GM21447 (cell line): ENCODE data around the gene GUCA1A.
"Not testable (repeated sequence)": the region's sequence is repeated elsewhere in the genome, so short reads cannot be mapped to it uniquely, and the experiment has no call there.

Experiments
- ATAC-seq: cut with Tn5 transposase; IDR thresholded peaks from one replicate; pipeline ENCODE4 v1.9.1; 2021; ENCODE audit not compliant: unreplicated experiment

Gene GUCA1A

DNA sequence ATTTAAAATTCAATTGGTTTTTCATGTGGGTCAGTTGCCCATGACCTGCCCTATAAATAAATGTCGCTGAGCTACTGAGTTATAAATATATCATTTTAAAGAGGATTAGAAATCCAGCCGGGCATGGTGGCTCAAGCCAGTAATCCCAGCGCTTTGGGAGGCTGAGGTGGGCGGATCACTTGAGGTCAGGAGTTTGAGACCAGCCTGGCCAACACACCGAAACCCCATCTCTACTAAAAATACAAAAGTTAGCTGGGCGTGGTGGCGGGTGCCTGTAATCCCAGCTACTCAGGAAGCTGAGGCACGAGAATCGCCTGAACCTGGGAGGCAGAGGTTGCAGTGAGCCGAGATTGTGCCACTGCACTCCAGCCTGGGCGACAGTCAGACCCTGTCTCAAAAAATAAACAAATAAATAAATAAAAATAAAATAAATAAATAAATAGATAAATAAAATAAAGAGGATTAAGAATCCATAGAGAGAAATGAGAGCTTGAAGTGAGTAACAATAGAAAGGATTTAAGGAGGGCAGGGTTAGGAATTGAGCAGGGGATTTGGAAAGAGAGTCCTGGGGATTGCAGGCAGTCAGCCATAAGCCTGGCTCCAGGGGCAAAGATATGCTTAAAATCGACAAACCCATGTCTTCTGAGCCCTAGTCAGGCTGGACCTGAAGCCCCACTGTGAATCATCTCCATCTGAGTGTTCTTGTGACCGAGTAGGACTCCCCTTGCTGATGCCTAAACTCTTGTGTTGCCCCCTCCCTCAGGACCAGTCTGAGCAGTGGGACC is 29.2 kb downstream of the GUCA1A start:
- not testable (repeated sequence) for ATAC-seq

GRCh38 chr6:42203183-42203582 is 30.0 kb downstream of the GUCA1A start:
- no peak for ATAC-seq

DNA sequence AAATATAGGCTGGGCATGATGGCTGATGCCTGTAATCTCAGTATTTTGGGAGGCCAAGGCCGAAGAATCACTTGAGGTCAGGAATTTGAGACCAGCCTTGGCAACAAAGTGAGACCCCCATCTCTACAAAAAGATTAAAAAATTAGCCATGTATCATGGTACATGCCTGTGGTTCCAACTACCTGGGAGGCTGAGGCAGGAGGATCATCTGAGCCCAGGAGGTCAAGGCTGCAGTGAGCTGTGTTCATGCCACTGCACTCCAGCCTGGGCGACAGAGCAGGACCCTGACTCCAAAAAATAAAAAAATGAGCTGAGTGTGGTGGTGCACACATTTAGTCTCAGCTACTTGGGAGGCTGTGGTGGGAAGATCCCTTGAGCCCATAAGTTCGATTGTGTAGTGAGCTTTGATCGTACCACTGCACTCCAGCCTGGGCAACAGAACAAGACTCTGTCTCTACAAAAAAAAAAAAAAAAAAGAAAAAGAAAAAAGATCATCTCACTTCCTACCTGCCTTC is 31.7 kb downstream of the GUCA1A start:
- ATAC-seq = no peak

- not testable (repeated sequence) for ATAC-seq
These were observed 34.4 kb downstream of the GUCA1A start for GRCh38 chr6:42207559-42207958.

DNA sequence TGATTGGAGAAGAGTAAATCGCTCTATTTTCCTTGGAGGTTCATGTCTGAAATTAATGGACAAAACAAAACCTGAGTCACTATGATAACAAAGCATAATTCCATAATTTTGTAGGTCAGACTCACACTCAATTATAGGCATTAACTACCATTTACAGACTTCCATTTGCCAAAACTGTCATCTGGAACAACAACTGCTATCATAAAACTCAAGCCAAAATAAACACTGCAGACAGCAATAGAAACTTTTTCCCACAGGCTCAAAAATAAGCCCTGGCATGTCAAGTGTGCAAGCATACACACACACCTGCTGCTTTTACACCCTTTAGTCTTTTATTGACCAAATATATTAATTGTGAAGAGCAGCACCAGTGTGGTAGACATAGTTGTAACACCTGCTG is 37.4 kb downstream of the GUCA1A start:
- no peak for ATAC-seq

DNA sequence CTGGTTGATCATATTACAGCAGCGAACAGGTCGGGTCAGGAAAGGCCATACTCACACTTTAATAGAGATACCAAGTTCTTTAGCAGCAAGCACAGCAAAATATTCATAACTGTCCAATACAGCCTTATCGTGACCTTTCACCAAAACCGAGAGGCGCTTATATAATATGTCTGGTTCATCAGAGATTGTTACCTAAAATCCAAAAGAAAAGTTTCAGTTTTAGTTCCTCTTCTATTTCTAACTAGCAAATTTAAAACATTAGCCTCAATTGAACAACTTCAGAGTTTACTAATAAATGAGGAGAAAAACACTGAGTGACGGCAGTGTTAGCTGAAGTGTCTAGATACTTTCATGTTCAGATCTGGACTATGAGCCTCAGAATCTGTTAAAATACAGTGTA is 38.6 kb downstream of the GUCA1A start:
- ATAC-seq = no peak

- ATAC-seq = no peak
These were observed 39.3 kb downstream of the GUCA1A start for GRCh38 chr6:42212442-42212841.

- not testable (repeated sequence) for ATAC-seq
These were observed 43.3 kb downstream of the GUCA1A start for GRCh38 chr6:42216495-42216894.

DNA sequence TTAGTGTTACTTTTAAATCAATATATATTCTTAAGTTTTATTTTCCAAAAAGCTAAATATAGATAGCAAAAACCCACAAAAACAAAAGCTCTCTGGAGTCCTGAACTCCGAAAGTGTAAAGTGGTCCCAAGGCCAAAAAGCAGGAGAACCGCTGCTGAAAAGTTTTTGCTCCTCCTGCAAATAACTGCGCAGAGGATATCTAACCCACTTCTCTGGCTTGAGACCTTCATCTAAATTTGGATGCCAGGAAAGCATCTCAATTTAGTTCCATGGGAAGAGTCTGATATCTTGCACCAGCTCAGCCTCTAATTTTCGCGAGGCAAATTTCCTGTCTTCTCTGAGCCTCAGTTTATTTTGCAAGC is 44.0 kb downstream of the GUCA1A start:
- ATAC-seq = no peak

DNA sequence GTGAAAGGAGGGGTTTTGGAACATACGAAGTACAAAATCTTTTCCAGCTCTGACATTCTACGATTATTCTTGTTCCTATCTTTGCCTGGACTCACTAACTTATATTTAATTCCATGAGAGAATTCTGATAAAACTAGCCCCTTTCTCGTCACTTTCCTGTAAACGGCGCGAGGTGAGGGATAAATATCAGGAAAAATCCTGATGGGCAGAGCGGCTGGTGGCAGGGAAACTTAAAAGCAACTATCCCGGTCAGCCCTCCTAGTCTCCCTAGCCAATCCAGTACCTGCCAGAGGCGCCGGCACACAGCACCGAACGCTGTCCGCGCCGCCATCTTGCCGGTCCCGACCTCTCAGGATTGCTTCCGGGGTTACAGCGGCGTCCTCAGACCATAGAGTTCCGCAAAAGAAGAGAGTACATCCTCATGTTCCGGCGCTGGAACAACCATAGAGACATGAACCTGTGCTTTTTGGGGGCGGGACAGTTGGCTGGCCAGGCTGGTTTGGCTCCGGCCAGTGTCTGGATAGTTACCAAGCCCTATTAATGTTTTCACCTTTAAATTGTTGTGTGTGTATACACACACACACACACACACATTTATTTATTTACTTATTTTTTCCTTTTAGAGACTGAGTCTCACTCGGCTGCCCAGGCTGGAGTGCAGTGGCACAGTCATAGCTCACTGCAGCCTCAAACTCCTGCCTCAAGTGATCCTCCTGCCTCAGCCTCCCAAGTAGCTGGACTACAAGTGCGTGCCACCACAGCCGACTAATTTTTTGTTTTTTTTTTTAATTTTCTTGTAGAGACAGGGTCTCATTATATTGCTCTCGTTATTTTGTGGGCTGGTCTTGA is 44.6 kb downstream of the GUCA1A start, which contains the start of gene MRPS10:
Gene MRPS10 (minus strand): TSS at position 343 of the 849 bp plus-strand sequence. CDS start 12 bp downstream, at position 331.
- peak; percentile 94 for ATAC-seq

GRCh38 chr6:42220807-42221206 is 47.6 kb downstream of the GUCA1A start:
- no peak for ATAC-seq

DNA sequence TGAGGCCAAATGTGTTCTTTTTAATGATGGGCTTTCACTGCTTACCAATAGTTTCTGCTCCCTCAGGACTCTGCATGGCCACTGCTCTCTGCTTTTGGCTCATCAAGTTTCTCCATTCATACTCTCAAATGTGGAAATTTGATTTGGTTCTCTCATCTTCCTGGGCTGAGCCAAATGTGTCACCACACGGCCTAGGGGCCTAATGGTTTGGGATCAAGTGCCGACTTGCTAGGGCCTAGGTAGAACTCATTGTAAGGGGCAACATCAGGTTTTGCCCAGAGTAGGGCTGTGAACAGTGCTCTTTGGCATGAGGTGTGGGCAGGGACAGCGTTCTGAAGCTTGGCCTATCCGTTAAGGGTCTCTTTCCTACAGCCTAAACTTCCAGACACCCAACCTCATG is 48.4 kb downstream of the GUCA1A start:
- no peak for ATAC-seq

DNA sequence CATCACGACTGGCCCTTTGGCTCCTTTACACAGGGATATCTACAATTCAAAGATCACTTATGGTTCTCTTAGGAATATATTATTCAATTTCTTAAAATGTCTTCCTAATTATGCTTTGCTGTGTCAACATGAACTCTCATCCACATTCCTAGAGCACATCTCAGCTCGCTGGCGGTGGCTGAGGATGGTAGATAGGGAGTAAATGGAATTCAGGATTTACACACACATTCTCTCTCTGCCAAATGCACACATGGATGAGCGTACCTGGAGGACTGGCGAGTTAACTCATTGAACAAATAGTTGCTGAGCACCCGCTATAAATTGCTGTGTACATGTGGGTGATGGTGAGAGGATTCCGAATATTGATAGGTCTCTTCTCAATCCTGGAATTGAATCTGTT is 49.3 kb downstream of the GUCA1A start:
- no peak for ATAC-seq

DNA sequence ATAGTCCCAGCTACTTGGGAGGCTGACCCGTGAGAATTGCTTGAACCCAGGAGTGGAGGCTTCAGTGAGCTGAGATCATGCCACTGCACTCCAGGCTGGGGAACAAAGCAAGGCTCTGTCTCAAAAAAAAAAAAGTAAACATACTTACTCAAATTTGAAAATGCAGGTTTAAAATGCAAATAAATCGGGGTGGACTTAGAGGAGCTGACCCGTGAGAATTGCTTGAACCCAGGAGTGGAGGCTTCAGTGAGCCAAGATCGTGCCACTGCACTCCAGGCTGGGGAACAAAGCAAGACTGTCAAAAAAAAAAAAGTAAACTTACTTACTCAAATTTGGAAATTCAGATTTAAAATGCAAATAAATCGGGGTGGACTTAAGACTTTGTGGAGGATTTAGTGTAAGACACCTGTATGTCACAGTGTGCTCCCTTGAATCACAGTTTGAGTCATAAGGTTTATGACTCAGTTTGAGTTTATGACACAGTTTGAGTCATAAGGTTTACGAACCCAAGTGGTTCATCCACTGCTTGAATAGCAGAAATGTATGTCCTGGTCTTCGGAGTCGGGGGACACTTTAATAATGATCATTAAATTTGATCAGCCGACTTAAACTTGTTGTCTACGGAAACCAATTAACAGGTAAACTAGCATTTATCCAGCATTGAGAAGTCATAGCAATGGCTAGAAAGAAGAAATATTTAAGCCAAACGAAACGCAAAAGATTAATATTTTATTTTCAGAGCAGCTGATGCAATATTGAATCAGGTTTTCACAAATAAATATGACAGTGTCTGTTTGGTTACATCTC is 51.3 kb downstream of the GUCA1A start:
- peak; percentile 87 for ATAC-seq

- no peak for ATAC-seq
These were observed 51.8 kb downstream of the GUCA1A start for GRCh38 chr6:42225029-42225339.

GRCh38 chr6:42225419-42225818 is 52.3 kb downstream of the GUCA1A start:
- ATAC-seq = no peak

DNA sequence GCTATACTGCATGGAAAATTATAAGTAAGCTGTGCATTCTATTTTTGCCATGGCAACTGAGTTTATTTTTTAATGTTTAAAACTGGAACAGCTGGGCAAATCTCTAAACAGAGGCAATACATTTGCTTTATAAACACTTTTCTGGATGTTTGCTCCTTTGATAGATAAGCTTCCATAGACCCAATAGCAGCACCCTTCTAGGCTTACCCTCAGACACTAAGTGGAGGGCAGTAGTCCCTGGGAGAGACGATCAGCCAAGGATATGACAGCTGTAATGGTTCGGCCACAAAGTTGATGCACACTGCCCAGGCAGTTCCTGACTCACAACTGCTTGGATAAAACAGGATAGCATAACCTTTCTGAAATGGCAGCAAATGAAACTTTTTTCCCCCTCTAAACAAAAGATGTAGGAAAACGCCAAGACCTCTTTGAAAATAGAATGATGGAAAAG is 53.0 kb downstream of the GUCA1A start:
- no peak for ATAC-seq

DNA sequence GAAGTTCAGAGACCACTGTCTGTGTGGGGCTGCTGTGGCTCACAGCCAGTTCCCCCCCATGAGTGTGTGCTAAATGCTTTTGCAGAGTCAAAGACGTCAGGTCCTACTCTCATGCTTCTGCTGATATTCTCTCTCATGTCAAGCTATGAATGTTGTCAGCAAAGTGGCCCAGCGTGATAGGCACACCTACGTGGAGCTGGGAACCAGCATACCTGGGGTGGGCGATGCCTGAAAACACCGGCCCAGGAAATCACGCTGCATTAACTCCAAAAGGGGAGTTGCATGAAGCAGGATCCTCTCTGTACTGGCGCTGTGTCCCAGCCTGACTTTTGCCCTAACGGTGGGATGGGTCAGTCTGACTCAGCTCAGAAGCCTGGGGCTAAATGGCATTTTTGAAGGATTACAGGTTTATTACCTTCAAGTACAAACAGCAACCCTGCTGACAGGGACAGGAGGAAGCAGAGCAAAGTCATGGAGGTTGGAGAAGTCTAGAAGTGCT is 53.5 kb downstream of the GUCA1A start:
- ATAC-seq = no peak

GRCh38 chr6:42227173-42227850 is 54.1 kb downstream of the GUCA1A start:
- no peak for ATAC-seq

GRCh38 chr6:42228305-42228704 is 55.1 kb downstream of the GUCA1A start:
- ATAC-seq = no peak
